Effector CD4-positive, alpha-beta T cell (primary cell): ENCODE measurements around the gene SYNGAP1.

Experiments
- DNase-seq: peaks from one replicate; pipeline ENCODE4 v3.0.0-alpha.2; 2020

Gene SYNGAP1

DNA sequence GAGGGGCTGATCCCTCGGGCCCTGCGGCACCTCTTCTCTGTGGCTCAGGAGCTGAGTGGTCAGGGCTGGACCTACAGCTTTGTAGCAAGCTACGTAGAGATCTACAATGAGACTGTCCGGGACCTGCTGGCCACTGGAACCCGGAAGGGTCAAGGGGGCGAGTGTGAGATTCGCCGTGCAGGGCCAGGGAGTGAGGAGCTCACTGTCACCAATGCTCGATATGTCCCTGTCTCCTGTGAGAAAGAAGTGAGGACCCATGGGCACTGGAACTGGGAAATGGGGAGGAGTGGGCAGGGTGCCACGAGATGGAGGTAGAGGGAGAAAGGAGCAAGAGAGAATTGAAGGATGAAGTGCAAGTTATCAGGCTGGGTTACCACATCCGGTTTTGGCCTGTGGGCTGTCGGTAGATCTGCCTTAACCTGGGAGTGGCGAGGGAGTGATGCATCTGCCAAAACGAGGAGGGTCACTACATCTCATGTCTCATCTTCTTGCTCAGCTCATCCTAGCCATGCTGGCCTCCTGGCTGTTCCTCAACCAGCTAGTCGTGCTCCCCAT, 14.4 kb upstream of the SYNGAP1 start:
- no peak for DNase-seq

DNA sequence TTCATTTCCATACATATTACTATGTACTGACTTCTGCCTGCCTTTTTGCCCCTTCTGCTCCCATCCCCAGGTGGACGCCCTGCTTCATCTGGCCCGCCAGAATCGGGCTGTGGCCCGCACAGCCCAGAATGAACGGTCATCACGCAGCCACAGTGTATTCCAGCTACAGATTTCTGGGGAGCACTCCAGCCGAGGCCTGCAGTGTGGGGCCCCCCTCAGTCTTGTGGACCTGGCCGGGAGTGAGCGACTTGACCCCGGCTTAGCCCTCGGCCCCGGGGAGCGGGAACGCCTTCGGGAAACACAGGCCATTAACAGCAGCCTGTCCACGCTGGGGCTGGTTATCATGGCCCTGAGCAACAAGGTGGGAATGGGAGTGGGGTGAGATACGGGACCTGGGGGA, 13.7 kb upstream of the SYNGAP1 start:
- no peak for DNase-seq

DNA sequence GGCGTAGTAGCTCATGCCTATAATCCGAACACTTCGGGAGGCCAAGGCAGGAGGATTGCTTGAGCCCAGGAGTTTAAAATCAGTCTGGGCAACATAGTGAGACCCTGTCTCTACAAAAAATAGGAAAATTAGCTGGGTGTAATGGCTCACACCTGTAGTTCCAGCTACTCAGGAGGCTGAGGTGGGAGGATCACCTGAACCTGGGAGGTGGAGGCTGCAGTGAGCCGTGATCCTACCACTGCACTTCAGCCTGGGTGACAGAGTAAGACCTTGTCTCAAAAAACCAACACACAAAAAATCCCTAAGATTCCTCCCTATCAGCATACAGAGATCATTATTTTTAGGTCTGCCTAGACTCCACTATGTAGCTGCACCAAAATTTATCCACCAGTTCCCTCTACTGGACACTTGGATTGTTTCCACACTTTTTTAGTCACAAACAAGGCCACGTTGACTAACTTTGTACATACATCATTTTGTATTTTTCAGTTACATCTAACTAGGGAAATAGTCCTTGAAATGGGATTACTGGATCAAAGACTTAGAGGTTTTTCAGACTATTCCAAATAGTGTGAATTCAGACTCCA, 12.6 kb upstream of the SYNGAP1 start:
- no peak for DNase-seq

DNA sequence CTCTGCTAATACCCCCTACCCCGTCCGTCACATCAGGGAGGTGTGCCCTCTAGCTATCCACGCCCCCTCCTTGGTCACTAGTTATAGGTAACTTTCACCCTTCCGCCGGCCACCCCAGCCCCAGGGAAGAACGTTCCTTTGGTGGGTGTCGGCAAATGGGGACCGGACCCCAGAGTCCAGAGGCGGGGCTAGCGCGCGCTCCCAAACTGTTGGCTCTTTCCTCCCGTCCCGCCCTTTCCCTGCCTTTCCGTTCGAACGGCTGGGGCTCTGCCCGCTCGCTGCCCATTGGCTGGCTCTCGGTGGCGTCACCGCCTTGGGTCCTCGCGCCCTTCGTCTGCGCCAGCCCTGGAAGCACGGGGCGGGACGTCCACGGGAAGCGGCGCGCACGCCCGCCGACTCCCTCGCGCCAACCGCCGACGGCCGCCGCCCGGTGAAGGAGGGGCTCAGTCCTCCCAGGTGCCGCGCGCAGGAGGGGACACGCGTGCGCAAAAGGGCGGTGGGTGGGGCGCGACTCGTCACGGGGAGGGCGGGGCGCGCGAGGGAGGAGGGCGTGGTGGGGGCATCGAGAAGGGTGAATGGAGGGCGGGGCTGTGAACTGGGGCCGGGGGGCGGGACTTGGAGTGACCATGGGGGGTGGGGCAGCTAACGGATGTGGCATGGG, 9.7 kb upstream of the SYNGAP1 start:
- DNase-seq = peak; percentile 97

DNA sequence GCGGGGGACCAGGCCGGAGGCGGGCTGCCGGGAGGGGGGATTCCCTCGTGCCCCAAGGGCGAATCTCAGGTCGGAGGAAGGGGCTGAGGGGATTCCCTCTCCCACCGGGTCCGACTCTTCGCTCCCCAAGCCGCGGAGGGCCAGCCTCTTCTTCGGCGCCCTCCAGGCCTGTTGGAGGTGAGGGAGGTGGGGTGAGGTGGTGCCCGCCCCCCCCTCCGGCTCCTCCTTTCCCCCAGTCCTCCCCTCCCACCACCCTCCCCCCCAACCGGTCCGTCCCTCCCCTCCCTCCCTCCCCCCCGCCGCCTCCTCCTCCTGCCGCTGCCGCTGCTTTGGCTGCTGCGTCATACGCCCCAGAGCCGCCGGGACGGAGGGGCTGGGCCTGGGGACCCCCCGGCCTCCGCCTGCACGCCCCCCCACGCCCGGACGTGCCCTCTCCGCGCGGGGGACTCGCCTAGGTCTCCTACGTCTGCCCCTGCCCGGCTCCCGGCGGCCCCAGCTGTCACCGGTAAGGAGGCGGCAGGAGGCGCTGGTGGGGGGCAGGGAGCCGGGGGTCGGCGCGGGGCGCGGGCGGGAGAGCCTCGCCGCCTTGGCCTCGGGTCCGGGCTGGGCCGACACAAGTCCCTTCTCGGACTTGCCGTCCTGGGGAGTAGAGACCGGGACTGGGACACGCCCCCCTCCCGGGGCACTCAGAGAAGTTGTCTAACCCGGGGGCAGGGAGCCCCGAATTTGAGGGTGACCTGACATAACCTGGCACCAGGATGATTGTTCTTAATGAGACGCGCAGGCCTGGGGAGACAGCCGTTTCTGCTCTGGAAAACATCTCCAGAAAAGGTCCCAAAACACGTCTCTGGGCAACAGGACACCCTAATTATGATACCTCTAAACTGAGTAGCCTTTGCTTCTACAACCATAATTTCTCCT, 8.9 kb upstream of the SYNGAP1 start, which contains the start of gene PHF1:
Gene PHF1 (plus strand): TSS at position 304 of the 921 bp plus-strand sequence. CDS start 1,250 bp downstream, outside the sequence.
- DNase-seq = peak; percentile 77

DNA sequence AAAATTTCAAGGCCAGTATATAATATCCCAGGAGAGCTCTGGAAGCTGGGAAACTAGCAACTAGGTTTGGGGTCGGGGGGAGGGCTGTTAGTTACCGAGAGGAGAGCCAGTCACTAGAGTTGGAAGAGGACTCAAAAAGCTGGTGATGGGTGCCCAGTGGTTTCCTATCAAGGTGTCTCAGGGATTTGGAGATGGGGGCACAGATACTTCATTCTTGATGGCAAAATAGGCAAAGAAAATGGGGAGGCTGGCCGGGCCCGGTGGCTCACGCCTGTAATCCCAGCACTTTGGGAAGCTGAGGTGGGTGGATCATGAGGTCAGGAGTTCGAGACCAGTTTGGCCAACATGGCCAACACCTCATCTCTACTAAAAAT, 8.2 kb upstream of the SYNGAP1 start:
- no peak for DNase-seq

DNA sequence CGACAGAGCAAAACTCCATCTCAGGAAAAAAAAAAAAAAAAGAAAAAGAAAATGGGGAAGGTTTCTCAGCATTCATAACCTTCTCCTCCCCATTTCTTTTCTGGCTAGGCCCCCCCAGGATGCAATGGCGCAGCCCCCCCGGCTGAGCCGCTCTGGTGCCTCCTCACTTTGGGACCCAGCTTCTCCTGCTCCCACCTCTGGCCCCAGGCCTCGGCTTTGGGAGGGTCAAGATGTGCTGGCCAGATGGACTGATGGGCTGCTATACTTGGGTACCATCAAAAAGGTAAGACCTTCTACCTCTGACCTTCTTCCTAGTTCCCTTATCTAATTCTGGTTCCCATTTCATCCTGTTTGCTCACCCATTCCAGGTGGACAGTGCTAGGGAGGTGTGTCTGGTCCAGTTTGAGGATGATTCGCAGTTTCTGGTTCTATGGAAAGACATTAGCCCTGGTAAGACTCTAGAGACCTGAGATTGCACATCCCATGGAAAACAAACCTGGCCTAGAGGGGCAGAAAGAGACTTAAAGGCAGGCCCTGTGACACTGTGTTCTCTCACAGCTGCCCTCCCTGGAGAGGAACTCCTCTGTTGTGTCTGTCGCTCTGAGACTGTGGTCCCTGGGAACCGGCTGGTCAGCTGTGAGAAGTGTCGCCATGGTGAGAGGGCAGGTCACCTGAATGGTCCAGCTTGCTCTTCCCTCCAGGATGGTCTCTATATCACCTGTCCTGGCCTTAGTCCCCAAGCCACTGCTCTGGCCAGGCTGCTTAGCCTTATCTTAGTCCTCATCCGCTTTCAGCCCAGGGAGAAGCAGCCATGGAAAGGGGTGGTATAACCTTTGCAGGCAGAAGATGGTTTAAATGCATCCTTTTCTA, 7.5 kb upstream of the SYNGAP1 start:
- no peak for DNase-seq

- DNase-seq = no peak
These were observed 6.4 kb upstream of the SYNGAP1 start for GRCh38 chr6:33413241-33414120.

- no peak for DNase-seq
These were observed 5.1 kb upstream of the SYNGAP1 start for GRCh38 chr6:33414592-33415271.

GRCh38 chr6:33415831-33416230, 4.0 kb upstream of the SYNGAP1 start:
- DNase-seq = no peak

DNA sequence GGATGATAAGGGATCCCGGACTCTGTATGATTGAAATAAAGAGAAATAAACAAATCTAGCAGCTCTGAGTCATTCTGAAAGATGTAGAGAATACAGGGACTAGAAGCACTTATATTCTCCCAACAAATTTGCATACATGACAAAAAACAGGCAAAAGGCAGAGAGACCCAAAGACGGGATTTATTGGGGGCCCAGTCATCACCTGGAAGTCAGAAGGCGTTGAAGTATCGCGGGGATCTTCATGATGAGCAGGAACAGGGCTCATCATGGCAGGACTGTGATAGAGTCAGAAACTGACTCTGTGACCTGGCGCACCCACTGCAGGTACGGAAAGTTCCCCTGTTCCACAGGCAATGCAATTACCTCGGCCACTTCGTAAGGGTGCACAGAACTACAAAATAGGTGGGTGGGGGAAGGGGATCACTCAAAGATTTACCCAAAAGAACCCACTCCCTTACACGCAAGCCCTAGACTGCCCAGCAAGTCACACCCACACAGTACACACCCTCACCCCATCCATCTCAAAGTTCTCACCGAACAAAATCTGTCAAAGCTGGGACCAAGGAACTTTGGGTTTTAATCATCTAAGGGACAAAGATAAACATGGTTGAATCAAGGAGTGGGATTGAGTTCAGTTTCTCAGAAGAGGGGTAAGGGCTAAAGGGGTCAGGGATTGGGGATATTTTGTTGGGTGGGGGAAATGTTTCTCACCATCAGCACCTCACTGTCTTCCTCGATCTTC, 3.3 kb upstream of the SYNGAP1 start:
- DNase-seq = no peak

GRCh38 chr6:33417128-33417902, 2.5 kb upstream of the SYNGAP1 start:
- no peak for DNase-seq

DNA sequence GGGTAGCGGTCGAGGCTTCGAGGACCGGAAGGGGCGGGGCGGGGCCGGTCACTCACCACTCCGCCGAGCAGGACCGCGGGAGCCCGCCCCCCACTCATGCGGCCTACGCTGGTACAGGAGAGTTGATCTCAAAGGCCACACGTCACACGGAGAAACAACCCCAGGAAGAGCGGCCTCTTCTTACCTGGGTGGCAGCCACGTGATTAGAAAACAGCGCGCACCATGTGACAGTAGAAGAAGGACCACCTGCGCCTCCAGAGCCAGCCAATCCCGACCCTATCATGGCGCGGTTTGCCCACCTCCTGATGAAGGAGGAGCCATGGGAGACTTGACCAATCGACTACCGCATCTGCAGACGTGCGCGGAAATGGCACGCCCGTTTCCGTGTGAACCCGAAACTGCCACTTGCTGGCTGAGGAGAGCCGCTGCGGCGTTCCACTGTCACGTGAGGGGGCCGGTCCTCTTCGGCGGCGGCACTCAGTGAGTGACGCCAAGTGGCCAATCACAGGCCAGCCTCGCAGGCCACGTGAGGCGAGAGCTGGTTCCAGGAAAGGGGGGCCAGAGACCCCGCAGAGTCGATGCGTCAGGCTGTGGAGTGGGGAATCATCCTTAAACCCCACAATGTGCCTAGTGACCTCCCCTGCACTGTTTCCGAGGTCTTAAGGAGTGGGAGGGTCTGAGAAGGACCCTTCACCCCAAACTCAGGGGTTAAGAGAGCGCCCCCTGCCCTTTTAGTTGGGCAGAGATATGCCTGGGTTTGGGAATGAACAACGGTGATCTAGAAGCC, 1.8 kb upstream of the SYNGAP1 start, which contains the start of gene CUTA:
Gene CUTA (minus strand): TSS at position 205 of the 787 bp plus-strand sequence. CDS start 107 bp downstream, at position 98.
- DNase-seq = peak; percentile 99

GRCh38 chr6:33418690-33419291, 1.1 kb upstream of the SYNGAP1 start:
- peak; percentile 51 for DNase-seq

GRCh38 chr6:33420491-33421343, 852 bp downstream of the SYNGAP1 start:
- no peak for DNase-seq

DNA sequence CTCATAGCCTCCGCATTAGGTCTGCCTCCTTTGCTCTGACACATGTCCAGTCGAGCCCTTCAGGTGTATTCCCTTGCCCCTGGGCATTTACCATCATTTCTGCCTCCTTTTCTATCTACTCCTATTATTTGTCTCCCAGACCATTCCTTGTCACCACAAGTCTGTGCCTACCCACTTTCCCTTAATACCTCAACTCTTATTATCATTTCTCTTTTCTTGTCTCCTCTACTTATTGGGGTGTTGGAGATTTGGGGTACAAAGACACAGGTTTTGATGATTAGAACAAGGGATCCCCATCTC, 1.4 kb downstream of the SYNGAP1 start:
- no peak for DNase-seq

DNA sequence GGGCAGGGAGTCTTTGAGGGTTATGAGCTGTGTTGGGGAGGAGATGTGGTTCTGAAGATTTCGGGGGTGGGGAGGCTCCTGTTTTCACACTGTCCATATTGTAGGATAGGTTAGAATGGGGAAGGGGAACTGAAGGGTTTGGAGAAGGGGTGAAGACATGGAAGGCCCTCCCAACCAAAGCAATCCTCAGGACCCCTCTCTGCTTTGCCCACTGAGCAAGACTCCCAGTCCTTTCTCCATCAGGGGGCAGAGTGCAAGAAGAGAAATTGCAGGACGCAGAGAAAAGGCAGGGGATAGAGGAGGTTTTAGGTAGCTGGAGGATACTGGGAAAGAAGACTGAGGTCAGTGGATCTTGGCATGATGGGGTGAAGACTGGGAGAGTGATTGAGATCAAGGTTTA, 3.9 kb downstream of the SYNGAP1 start:
- no peak for DNase-seq
